CD4-positive, alpha-beta T cell treated with Interleukin-12 subunit alpha and Interleukin-12 subunit beta, for 1 hour (primary cell): ENCODE data around the gene CNMD.

Source experiments
- DNase-seq: peaks from one replicate; pipeline ENCODE4 v3.0.0-alpha.2; 2020

The CNMD gene

DNA sequence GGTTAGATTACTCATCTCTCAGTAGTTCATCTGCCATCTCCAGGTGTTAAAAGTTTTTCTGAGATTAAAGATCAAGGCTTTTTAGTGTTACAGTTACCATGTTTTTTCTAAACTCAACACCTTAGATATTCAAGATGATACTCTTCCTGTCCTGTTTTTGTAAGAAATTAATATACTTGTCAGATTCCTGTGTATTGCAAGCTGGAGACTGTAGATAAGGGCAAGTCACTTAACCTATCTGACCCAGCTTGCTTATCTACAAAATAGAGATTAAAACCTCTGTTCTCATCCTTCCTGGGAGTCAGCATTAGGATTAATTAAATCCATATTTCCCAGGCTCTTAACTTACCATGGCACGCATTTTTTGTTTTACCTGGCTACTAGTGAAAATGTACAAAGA lies 61.8 kb downstream of the CNMD start:
- no peak for DNase-seq

DNA sequence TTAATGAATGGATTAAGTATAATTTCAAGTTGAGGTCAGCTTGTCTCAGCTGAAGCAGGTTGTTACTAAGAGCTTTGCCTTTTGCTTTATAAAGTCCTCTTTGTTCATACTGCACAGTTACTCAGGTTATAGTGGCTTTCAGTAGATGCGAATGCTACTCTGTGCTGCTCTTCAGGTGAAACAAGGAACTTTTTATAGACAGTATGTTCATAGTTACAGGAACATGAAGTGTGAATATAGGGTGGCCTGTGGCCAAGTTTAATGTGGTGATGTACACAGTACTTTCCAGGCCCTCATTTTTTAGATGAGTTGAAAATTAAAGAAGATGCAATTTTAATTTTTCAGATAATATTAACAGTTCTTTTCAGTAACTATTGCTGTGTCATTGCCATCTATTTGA lies 66.2 kb downstream of the CNMD start:
- DNase-seq = no peak

DNA sequence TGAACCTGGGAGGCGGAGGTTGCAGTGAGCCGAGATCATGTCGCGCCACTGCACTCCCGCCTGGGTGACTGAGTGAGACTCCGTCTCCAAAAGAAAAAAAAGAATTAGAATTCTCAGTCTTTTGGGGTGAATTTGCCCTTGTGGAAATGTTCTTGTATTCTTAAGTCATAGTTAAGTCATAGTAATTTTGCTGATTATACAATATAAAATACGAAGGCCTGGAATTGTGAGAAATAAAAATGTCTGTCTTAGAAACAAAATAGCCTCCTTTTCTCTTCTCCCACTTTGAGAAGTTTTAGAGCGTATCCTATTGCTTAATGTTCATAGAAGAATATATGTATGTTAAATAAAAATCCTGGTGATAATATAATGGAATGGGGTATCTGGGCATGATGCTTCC lies 68.9 kb downstream of the CNMD start:
- no peak for DNase-seq

DNA sequence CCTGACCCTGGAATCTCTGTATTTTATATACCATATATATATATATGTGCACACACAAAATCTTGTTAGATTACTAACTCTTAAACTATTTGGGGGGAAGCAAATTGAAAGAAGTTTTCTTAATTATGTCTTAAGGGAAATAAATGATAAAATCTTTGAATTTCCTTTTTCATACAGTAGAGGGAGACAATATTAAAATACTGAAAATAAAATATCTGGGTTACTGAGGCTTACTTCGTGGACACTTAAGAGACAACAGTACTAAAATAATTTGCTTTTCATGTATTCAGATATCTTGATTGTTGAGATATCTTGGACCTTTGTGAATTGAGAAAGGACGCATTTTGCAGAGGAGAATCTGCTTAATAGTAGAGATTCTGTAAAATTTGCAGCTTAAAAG lies 69.9 kb downstream of the CNMD start:
- DNase-seq = no peak

DNA sequence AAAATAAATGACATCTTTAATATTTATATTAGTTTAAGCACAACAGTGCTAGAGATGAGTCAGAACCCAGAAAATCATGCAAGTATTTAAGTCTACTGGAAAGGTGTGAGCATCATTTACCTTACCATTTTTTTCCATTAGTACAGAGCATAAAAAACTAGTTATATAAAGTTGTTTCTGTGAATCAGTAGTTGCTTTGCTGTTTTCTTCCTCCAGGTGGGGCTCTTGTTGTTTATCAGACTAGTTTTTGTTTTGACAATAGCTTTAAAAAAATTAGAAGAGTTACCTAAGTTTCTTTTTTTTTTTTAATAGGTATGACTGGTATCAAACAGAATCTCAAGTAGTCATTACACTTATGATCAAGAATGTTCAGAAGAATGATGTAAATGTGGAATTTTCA lies 74.3 kb downstream of the CNMD start:
- DNase-seq = peak; percentile 39

DNA sequence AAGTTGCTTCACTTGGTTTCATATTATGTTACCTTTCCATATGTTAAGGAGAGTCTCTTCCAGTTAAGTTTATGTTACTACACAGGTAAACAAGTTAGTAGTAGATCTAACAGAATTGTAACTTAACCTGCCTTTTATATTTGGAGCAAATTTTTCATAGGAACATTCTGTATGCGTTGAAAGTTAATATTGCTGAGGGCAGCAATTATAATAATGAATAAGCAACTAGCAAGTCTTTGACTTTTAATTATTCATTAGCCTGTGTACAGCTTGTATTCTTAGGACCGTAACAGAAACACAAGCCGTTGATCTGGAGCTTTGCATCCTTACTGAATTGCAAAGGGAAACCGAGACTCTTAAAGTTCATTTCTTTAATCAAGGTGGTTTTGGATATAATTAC lies 75.3 kb downstream of the CNMD start:
- no peak for DNase-seq

DNA sequence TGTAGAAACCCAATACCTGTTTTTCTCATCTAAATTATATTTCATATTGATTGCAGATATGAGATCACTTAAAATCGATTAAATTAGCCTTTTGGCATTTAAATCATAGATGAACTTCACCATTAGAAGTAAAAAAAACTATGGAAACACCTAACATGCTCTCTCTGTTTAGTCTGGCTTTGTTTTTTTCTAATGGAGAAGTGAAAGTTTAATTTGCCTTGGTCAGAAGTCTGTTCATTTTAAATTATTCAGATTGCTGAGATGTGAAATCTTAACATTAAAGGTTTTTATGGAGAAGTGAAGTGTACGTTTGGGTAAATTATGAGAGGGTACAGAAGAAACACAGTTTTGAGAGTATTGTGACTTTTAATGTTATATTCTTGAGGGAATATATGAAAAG lies 80.3 kb downstream of the CNMD start:
- DNase-seq = no peak
